ENCODE measurements around the gene BROX.
"Not testable (repeated sequence)": the region's sequence is repeated elsewhere in the genome, so short reads cannot be mapped to it uniquely, and the experiment has no call there.

BROX gene

GRCh38 chr1:222757646-222758268 lies 45.4 kb downstream of the BROX start:
- H3K4me3 ChIP-seq (ENCODE audit: low read depth, low read length), result no peak overlapping the region
- in situ Hi-C loops (cut with HindIII; ENCODE audit: low sequenced_read_pairs), result no loop called here
- DNase-seq (ENCODE audit: low read depth, low spot score), result no peak
- no peak for TF ChIP-seq CTCF (IDR thresholded peaks at IDR 0.05; ENCODE audit: low read depth, low read length)

GRCh38 chr1:222759451-222760035 lies 47.2 kb downstream of the BROX start:
- in situ Hi-C loops (cut with HindIII; ENCODE audit: low sequenced_read_pairs), result no loop called here
- DNase-seq (ENCODE audit: low read depth, low spot score), result no peak
- H3K4me3 ChIP-seq (ENCODE audit: low read depth, low read length), result no peak overlapping the region
- TF ChIP-seq CTCF (IDR thresholded peaks at IDR 0.05; ENCODE audit: low read depth, low read length), result no peak

GRCh38 chr1:222761083-222761482 lies 48.7 kb downstream of the BROX start:
- no peak overlapping the region for H3K4me3 ChIP-seq (ENCODE audit: low read depth, low read length)
- DNase-seq (ENCODE audit: low read depth, low spot score), result no peak
- in situ Hi-C loops (cut with HindIII; ENCODE audit: low sequenced_read_pairs), result no loop called here
- TF ChIP-seq CTCF (IDR thresholded peaks at IDR 0.05; ENCODE audit: low read depth, low read length), result no peak

GRCh38 chr1:222762178-222762577 lies 49.8 kb downstream of the BROX start:
- H3K4me3 ChIP-seq (ENCODE audit: low read depth, low read length); in situ Hi-C loops (cut with HindIII; ENCODE audit: low sequenced_read_pairs); DNase-seq (ENCODE audit: low read depth, low spot score): not testable (repeated sequence)

GRCh38 chr1:222767152-222767571 lies 54.8 kb downstream of the BROX start:
- DNase-seq (ENCODE audit: low read depth, low spot score), result no peak
- in situ Hi-C loops (cut with HindIII; ENCODE audit: low sequenced_read_pairs), result no loop called here
- no peak overlapping the region for H3K4me3 ChIP-seq (ENCODE audit: low read depth, low read length)
- no peak for TF ChIP-seq CTCF (IDR thresholded peaks at IDR 0.05; ENCODE audit: low read depth, low read length)

GRCh38 chr1:222768592-222768991 lies 56.2 kb downstream of the BROX start:
- no peak for DNase-seq (ENCODE audit: low read depth, low spot score)
- no peak overlapping the region for H3K4me3 ChIP-seq (ENCODE audit: low read depth, low read length)
- TF ChIP-seq CTCF (IDR thresholded peaks at IDR 0.05; ENCODE audit: low read depth, low read length), result no peak
- in situ Hi-C loops (cut with HindIII; ENCODE audit: low sequenced_read_pairs), result no loop called here

- DNase-seq (ENCODE audit: low read depth, low spot score), result no peak
- no peak for TF ChIP-seq CTCF (IDR thresholded peaks at IDR 0.05; ENCODE audit: low read depth, low read length)
- in situ Hi-C loops (cut with HindIII; ENCODE audit: low sequenced_read_pairs), result no loop called here
- no peak overlapping the region for H3K4me3 ChIP-seq (ENCODE audit: low read depth, low read length)
Measured at GRCh38 chr1:222769181-222769580, 56.8 kb downstream of the BROX start.
